GM20000 (cell line): ENCODE data around the gene MDFIC2.
"Not testable (repeated sequence)": the region's sequence is repeated elsewhere in the genome, so short reads cannot be mapped to it uniquely, and the experiment has no call there.

Experiments used
- DNase-seq: peaks from one replicate; pipeline ENCODE4 v3.0.0; 2012; ENCODE audit warnings: low spot score
- CTCF ChIP-seq: IDR thresholded peaks from 2 replicates; pipeline ENCODE4 v1.5.1; 2012; ENCODE audit warnings: mild to moderate bottlenecking, control low read depth; ENCODE audit errors: extremely low read depth, missing control alignments

The MDFIC2 gene

GRCh38 chr3:70312336-70312735, at the start of gene MDFIC2:
TSS of gene MDFIC2 (minus strand) at chr3:70312638. CDS start at chr3:70311973, 665 bp downstream.
- DNase-seq: no peak
- no peak for TF ChIP-seq CTCF

DNA sequence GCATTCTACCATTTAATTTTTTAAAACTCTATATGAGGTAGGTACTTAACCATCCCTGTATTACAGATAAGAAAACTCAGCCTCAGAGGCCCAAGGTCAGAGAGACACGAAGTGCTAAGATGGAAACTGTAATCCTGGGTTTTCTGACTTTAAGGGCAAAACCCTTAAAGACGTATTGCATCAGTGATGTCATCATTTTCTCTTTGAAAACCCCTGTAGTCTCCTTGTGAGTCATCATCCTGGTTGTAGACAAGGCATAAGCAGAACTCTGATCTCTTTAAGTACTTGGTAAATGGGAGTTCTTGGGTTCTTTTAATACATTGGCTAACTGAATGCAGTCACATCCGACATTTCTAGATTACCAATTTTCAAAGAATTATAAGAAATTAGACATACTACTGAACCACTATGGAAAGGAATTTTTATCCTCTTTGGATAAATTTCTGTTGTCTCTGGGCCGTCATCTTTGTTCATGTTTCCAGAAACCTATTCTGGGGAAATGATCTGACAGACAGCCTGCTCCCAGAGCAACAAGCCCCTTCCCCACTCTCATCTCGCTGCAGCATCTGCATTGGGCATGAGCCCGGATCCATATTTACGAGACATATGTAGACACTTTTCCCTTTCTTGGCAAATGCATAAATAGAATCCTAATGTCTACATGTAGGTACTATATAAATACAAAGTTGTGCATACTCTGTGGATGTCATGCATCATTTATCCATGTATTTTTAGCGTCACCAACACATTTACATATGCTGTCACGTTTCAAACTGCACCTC, 48.7 kb upstream of the MDFIC2 start:
- DNase-seq: peak; percentile 15
- TF ChIP-seq CTCF: no peak

- no peak for DNase-seq
- TF ChIP-seq CTCF: no peak
These were observed 47.3 kb upstream of the MDFIC2 start for GRCh38 chr3:70359711-70360110.

DNA sequence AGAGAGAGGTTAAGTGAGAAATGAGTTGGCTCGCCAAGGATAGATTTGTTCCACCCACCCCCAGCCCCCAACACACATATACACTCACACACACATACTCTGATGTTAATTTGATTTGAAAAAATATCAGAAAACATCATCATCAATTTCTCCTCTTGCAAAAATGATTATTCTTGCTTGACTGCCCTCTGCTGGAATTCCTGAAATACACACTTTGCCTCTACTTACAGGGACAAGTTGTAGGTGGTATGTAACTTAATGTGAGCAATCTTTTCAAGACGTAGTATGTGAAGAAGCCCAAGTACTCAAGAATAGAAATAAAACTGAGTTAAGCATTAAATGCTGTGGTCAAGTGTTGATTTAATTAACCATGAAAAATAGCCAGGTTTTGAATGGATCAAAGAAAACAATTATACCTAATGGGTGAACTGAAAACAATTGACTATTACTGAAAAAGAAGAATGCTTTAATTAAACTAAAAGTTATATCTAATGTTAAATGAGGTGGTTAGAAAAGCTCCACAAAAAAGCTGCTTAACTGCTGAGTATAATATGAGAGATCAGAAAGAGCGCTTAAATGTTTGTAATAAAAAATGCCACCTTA, 46.6 kb upstream of the MDFIC2 start:
- TF ChIP-seq CTCF: peak; percentile 51
- peak; percentile 8 for DNase-seq

DNA sequence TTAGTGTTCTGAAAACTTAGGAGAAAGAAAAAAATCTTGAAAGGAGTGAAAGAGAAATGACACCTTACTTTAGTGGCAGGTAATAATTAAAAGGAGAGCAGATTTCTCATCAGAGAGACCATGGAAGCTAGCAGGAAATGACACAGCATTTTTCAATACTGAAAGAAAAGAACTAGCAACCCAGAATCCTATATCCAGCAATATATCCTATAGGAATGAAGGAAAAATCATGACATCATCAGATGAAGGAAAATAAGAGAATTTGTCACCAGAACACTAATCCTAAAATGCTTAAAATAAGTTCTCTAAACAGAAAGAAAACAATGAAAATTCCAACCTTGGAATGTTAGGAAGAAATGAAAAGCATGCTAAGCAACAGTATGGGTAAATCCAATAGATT, 39.8 kb upstream of the MDFIC2 start:
- no peak for TF ChIP-seq CTCF
- no peak for DNase-seq

DNA sequence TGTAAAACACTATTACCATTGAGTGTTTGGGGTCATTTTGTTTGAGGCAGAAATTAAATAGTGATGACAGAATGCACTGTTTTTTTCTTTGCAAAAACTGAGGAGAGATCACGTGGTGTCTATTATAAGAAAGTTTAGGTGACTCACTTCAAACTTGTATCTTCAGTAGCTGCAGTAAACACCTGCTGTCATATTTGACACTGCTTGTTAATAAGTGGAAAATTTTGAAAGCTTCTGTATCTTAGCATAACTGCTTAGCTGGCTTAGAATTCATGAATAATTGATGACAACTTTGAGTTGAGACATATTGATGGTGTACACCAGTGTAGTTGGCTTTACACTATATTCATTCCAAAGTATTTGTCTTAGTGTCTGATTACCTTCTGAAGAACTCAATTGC, 29.7 kb upstream of the MDFIC2 start:
- no peak for TF ChIP-seq CTCF
- no peak for DNase-seq

- not testable (repeated sequence) for DNase-seq
These were observed 24.4 kb upstream of the MDFIC2 start for GRCh38 chr3:70336885-70337284.

- DNase-seq: no peak
- TF ChIP-seq CTCF: no peak
These were observed 20.6 kb upstream of the MDFIC2 start for GRCh38 chr3:70333080-70333479.
